Colonic mucosa (tissue), 4 donors: Measurements from ENCODE around the gene PROC. TPM values are rescaled to one million over a fixed set of nuclear protein-coding genes. Genes with fewer than 3 reads are reported as not detected.

Experiments used
- DNase-seq: peaks from one replicate; pipeline ENCODE4 v3.0.0-alpha.2; 2020
- H3K27ac ChIP-seq: fragments of 200-600 bp; one replicate; pipeline ENCODE4 v1.8.0; 2021
- H3K27me3 ChIP-seq: fragments of 200-600 bp; one replicate; pipeline ENCODE4 v1.8.0; 2021
- H3K36me3 ChIP-seq: fragments of 200-600 bp; one replicate; pipeline ENCODE4 v1.8.0; 2021
- H3K4me1 ChIP-seq: fragments of 200-600 bp; one replicate; pipeline ENCODE4 v1.8.0; 2021; ENCODE audit warnings: mild to moderate bottlenecking
- H3K4me3 ChIP-seq: fragments of 200-600 bp; one replicate; pipeline ENCODE4 v1.8.0; 2021
- H3K9ac ChIP-seq, 2 donors: one replicate each; pipeline ENCODE4 v1.7.0; 2013; ENCODE audit warnings: control low read depth in 2 of 2, low read depth in 2 of 2, low read length in 2 of 2
- H3K9me3 ChIP-seq: fragments of 200-600 bp; one replicate; pipeline ENCODE4 v1.8.0; 2021
- intact Hi-C: fragments of 100-400 bp; cut with DNase I; formaldehyde crosslinking; loops from one replicate; pipeline ENCODE4 v1.14.1; 2022
- total RNA-seq, 2 donors: library from RNA; stranded (reverse); fragmentation: NEBNext Ultra II Directional in 1 of 2; extraction: Animal tissue kit (Norgen Biotek cat#: 25700) in 1 of 2; gene quantifications; one replicate each; pipeline ENCODE4 v1.2.1, GENCODE V29; 2021
- TF ChIP-seq, protein P1 (sequence below): fragments of 200-600 bp; IDR thresholded peaks from one replicate; pipeline ENCODE4 v1.8.0; 2022; ENCODE audit warnings: antibody characterized with exemption, mild to moderate bottlenecking
- donor health status: healthy.
- donor health status: DM: no; HTN: no; CAD: no.
- donor health status: DM: no; HTN: no; CAD: no.

PROC gene
- total RNA-seq, 2 donors from 2014 or later: 0.96 to 3.4 TPM

DNA sequence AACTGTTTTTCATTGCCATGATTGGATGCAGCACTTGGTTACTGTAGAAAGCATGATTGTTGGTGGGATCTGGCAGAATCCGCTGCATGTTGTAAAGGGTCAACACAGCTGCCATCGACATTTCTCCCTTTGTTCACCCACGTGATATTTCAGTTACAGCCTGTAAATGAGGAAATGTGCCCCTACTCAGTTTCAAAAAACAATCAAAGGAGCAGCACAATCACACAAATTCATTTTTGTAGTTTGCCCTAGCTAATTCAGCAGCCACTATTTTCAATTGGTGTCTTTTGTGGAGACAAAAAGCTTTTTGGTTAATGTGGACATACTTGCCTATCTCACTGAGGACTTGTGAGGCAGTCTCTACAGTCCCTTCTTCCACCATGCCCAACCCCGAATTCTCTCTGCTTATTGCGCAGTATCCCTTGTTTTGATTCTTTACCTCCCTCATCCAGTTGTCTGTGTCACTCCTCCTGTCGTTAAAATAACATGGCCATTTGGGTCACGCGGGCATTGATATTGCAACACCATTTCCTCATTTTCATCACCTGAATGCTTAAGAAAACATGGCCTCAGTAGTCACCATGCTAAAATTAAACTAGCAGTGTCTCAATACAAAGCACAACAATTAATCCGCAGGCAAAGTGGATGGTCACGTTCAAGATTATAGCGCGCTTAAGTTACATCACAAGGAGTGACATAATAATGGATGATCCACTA, 6.4 kb upstream of the PROC start:
- H3K4me3 ChIP-seq: no peak overlapping the region
- no peak overlapping the region for H3K9ac ChIP-seq
- no peak for DNase-seq
- peaks cover 11% of the 10 kb centered on the region for H3K4me1 ChIP-seq
- H3K36me3 ChIP-seq: no peaks in the 10 kb centered on the region
- no peaks in the 10 kb centered on the region for H3K9me3 ChIP-seq
- no peaks in the 10 kb centered on the region for H3K27me3 ChIP-seq
- H3K27ac ChIP-seq: no peak overlapping the region
- intact Hi-C loops: no loop called here
- TF ChIP-seq, protein P1, sequence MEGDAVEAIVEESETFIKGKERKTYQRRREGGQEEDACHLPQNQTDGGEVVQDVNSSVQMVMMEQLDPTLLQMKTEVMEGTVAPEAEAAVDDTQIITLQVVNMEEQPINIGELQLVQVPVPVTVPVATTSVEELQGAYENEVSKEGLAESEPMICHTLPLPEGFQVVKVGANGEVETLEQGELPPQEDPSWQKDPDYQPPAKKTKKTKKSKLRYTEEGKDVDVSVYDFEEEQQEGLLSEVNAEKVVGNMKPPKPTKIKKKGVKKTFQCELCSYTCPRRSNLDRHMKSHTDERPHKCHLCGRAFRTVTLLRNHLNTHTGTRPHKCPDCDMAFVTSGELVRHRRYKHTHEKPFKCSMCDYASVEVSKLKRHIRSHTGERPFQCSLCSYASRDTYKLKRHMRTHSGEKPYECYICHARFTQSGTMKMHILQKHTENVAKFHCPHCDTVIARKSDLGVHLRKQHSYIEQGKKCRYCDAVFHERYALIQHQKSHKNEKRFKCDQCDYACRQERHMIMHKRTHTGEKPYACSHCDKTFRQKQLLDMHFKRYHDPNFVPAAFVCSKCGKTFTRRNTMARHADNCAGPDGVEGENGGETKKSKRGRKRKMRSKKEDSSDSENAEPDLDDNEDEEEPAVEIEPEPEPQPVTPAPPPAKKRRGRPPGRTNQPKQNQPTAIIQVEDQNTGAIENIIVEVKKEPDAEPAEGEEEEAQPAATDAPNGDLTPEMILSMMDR: no peak

DNA sequence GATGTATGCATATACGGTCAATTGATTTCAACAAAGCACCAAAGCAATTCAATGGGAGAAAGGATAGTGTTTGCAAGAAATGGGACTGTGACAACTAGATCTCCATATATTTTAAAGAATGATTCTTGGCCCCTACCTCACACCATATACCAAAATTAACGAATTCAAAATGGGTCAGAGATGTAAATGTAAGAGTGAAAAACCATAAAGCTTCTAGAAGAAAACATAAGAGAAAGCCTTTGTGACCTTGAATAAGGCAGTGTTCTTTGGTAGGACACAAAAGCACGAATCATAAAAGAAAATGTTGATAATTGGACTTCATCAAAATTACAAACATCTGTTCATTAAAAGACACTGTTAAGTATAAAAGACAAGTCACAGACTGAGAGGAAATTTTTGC, 5.0 kb upstream of the PROC start:
- no peak overlapping the region for H3K4me3 ChIP-seq
- H3K9me3 ChIP-seq: no peaks in the 10 kb centered on the region
- TF ChIP-seq, protein P1: no peak
- H3K9ac ChIP-seq: no peak overlapping the region
- DNase-seq: no peak
- no peaks in the 10 kb centered on the region for H3K27me3 ChIP-seq
- H3K27ac ChIP-seq: no peak overlapping the region
- intact Hi-C loops: no loop called here
- peaks cover 11% of the 10 kb centered on the region for H3K4me1 ChIP-seq
- H3K36me3 ChIP-seq: no peaks in the 10 kb centered on the region

DNA sequence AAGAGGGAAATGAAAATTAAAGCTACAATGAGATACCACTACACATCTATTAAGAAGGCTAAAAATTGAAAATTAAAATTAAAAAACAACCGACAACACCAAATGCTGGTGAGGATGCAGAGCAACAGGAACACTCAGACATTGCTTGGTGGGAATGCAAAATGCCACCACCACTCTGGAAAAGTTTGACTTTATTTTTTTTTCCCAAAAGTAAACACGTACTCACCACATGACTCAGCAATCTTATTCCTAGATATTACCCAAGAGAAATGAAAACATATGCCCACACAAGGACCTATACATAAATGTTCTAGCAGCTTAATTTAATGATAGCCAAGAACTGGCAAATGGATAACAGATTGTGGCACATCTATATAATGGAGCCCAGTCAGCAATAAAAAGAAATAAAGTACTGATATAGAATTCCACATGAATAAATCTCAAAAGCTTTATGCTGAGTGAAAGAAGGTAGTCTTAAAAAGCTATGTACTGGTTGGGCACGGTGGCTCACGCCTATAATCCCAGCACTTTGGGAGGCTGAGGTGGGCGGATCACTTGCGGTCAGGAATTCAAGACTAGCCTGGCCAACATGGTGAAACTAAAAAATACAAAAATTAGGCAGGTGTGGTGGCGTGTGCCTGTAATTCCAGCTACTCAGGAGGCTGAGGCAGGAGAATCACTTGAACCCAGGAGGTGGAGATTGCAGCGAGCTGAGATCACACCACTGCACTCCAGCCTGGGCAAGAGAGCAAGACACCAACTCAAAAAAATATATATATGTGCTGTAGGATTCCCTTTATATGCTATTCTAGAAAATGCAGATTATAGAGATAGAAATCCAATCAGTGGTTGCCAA, 4.2 kb upstream of the PROC start:
- H3K9ac ChIP-seq: no peak overlapping the region
- H3K4me3 ChIP-seq: no peak overlapping the region
- peaks cover 11% of the 10 kb centered on the region for H3K4me1 ChIP-seq
- intact Hi-C loops: no loop called here
- H3K27me3 ChIP-seq: no peaks in the 10 kb centered on the region
- DNase-seq: no peak
- TF ChIP-seq, protein P1: no peak
- H3K9me3 ChIP-seq: no peaks in the 10 kb centered on the region
- H3K36me3 ChIP-seq: no peaks in the 10 kb centered on the region
- H3K27ac ChIP-seq: no peak overlapping the region

DNA sequence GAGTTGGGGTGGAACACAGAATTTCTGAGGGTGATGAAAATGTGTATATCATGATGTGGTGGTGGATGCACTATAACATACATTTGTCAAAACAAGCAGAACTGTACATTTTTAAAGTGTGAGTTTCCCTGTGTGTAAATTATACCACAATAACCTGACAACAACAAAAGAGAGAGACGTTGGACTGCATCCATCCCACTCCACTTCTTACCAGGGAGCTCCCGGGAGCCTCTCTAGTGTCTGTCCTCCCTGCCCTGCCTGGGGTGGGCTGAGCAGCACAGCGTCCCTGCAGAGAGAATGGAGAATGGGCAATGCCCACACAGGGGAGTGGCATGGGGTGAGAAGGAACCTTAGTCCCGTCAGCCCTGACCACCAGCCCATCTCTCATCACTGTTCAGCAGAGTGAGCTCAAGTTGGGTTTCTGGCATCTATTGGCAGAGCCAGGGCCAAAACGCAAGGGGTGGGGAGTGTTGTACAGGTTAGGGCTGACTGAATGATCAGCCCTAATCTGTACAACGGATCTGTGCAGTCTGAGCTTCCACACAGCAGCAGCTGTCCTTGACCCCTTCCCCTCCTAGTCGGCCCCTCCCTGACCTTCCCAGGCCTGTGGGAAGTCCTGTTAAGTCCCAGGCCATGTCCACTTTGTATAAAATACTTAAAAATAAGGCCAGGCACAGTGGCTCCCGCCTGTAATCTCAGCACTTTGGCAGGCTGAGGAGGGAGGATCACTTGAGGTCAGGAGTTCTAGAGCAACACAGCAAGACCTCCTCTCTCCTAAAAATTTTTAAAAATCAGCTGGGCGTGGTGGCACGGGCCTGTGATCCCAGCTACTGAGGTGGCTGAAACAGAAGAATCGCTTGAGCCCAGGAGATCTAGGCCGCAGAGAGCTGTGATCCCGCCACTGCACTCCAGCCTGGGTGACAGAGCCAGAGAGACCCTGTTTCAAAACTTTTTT, 3.3 kb upstream of the PROC start:
- H3K4me3 ChIP-seq: no peak overlapping the region
- TF ChIP-seq, protein P1: no peak

More for the DNA sequence above, 3.3 kb upstream of the PROC start:
- Histone ChIP-seq H3K27me3 (no peaks in the 10 kb centered on the region), H3K9ac (no peak overlapping the region), H3K36me3 (no peaks in the 10 kb centered on the region), H3K4me1 (peaks cover 11% of the 10 kb centered on the region), H3K27ac (no peak overlapping the region), H3K9me3 (no peaks in the 10 kb centered on the region)
- DNase-seq: no peak
- intact Hi-C loops: loop anchor here (5.0 kb wide), 1 partner anchor 58 kb away; no protein-coding TSS in a partner anchor
